ENCODE results near the gene USP19. TPM values are rescaled to one million over a fixed set of nuclear protein-coding genes. Genes with fewer than 3 reads are reported as not detected.

The USP19 gene
- total RNA-seq, 1 experiment from 2014 or later: 39.3 TPM

GRCh38 chr3:49140080-49140479, 19.5 kb upstream of the USP19 start:
- BruUV-seq (replicated peaks): no TSS peak
- POLR2A ChIA-PET: no interaction called here

GRCh38 chr3:49135499-49135898, 14.9 kb upstream of the USP19 start:
- Mint-ChIP-seq H3K27me3 (ENCODE audit: insufficient read depth, unreplicated experiment) (no peaks in the 10 kb centered on the region), H3K27ac (ENCODE audit: low read depth, unreplicated experiment) (no peak overlapping the region), H3K4me1 (ENCODE audit: insufficient read depth, unreplicated experiment) (peaks cover 16% of the 10 kb centered on the region), H3K9me3 (ENCODE audit: unreplicated experiment) (no peaks in the 10 kb centered on the region), H3K4me3 (ENCODE audit: unreplicated experiment) (no peak overlapping the region), H3K36me3 (ENCODE audit: insufficient read depth, unreplicated experiment) (peaks cover 7% of the 10 kb centered on the region)
- no peak for TF ChIP-seq CTCF (IDR thresholded peaks at IDR 0.05; ENCODE audit: unreplicated experiment)
- BruUV-seq (replicated peaks): no TSS peak
- ChIA-PET POLR2A (interaction anchor here (0.6 to 0.7 kb wide), 2 partner anchors 16 to 33 kb away, joined by 3 read pairs; no protein-coding TSS in a partner anchor), CTCF (interaction anchor here (0.5 kb wide), 1 partner anchor 47 kb away, joined by 5 read pairs; no protein-coding TSS in a partner anchor)
- intact Hi-C loops (cut with micrococcal nuclease): no loop called here
- no peak for DNase-seq (ENCODE audit: unreplicated experiment)

More at GRCh38 chr3:49140080-49140479, 19.5 kb upstream of the USP19 start:
- no peaks in the 10 kb centered on the region for H3K4me1 Mint-ChIP-seq (ENCODE audit: insufficient read depth, unreplicated experiment)
- peaks cover 11% of the 10 kb centered on the region for H3K9me3 Mint-ChIP-seq (ENCODE audit: unreplicated experiment)
- no peak for TF ChIP-seq CTCF (IDR thresholded peaks at IDR 0.05; ENCODE audit: unreplicated experiment)
- H3K4me3 Mint-ChIP-seq (ENCODE audit: unreplicated experiment): no peak overlapping the region
- no peaks in the 10 kb centered on the region for H3K36me3 Mint-ChIP-seq (ENCODE audit: insufficient read depth, unreplicated experiment)
- CTCF ChIA-PET: interaction anchor here (0.6 kb wide), 1 partner anchor 164 kb away, joined by 3 read pairs; no protein-coding TSS in a partner anchor
- no peak overlapping the region for H3K27ac Mint-ChIP-seq (ENCODE audit: low read depth, unreplicated experiment)
- no peaks in the 10 kb centered on the region for H3K27me3 Mint-ChIP-seq (ENCODE audit: insufficient read depth, unreplicated experiment)
- intact Hi-C loops (cut with micrococcal nuclease): no loop called here
- DNase-seq (ENCODE audit: unreplicated experiment): no peak

- no TSS peak for BruUV-seq (replicated peaks)
- H3K4me3 Mint-ChIP-seq (ENCODE audit: unreplicated experiment): peak overlapping the region; percentile 90
- no peaks in the 10 kb centered on the region for H3K27me3 Mint-ChIP-seq (ENCODE audit: insufficient read depth, unreplicated experiment)
- H3K4me1 Mint-ChIP-seq (ENCODE audit: insufficient read depth, unreplicated experiment): peaks cover 16% of the 10 kb centered on the region
- ChIA-PET POLR2A (interaction anchor here (0.6 to 5.0 kb wide), 5 partner anchors 14 to 162 kb away, joined by 3 to 64 read pairs (median 4); partner anchors contain the start of genes QRICH1 and USP19), CTCF (interaction anchor here (1.5 kb wide), 1 partner anchor 36 kb away, joined by 4 read pairs; the partner anchor contains the start of gene KLHDC8B)
- no peak for DNase-seq (ENCODE audit: unreplicated experiment)
- intact Hi-C loops (cut with micrococcal nuclease): no loop called here
- peaks cover 15% of the 10 kb centered on the region for H3K36me3 Mint-ChIP-seq (ENCODE audit: insufficient read depth, unreplicated experiment)
- H3K27ac Mint-ChIP-seq (ENCODE audit: low read depth, unreplicated experiment): peak overlapping the region; percentile 31
- no peak for TF ChIP-seq CTCF (IDR thresholded peaks at IDR 0.05; ENCODE audit: unreplicated experiment)
- no peaks in the 10 kb centered on the region for H3K9me3 Mint-ChIP-seq (ENCODE audit: unreplicated experiment)
Measured at GRCh38 chr3:49134471-49135265, 14.0 kb upstream of the USP19 start.

GRCh38 chr3:49133226-49133951, 12.8 kb upstream of the USP19 start:
- Mint-ChIP-seq H3K4me3 (ENCODE audit: unreplicated experiment) (peak overlapping the region; percentile 90), H3K27ac (ENCODE audit: low read depth, unreplicated experiment) (peak overlapping the region; percentile 84), H3K36me3 (ENCODE audit: insufficient read depth, unreplicated experiment) (peaks cover 26% of the 10 kb centered on the region), H3K4me1 (ENCODE audit: insufficient read depth, unreplicated experiment) (peaks cover 16% of the 10 kb centered on the region), H3K27me3 (ENCODE audit: insufficient read depth, unreplicated experiment) (no peaks in the 10 kb centered on the region), H3K9me3 (ENCODE audit: unreplicated experiment) (no peaks in the 10 kb centered on the region)
- CTCF ChIA-PET: interaction anchor here (0.6 to 1.5 kb wide), 6 partner anchors 14 to 344 kb away, joined by 3 to 4 read pairs (median 4); partner anchors contain the start of gene KLHDC8B
- TF ChIP-seq CTCF (IDR thresholded peaks at IDR 0.05; ENCODE audit: unreplicated experiment): no peak
- peak; percentile 87 for DNase-seq (ENCODE audit: unreplicated experiment)
- intact Hi-C loops (cut with micrococcal nuclease): loop anchor here (1.0 kb wide), 1 partner anchor 13 kb away; the partner anchor contains the start of gene USP19
- no TSS peak for BruUV-seq (replicated peaks)
- POLR2A ChIA-PET: interaction anchor here (0.5 to 5.0 kb wide), 27 partner anchors 13 to 495 kb away, joined by 3 to 64 read pairs (median 4); partner anchors contain the start of genes GPX1, IMPDH2, KLHDC8B and QARS1

All from MCF 10A (cell line).